CD4-positive, alpha-beta T cell treated with Interleukin-6 at 100 ng/mL for 8 hours (primary cell): ENCODE measurements around the gene LYPLA2.
A peak's percentile ranks its signal among the peaks of the same experiment; 100 is the strongest.
"Not testable (repeated sequence)": the region's sequence is repeated elsewhere in the genome, so short reads cannot be mapped to it uniquely, and the experiment has no call there.

Experiments used
- DNase-seq: peaks from one replicate; pipeline ENCODE4 v3.0.0-alpha.2; 2020; ENCODE audit warnings: mixed read lengths, low spot score

LYPLA2 gene

GRCh38 chr1:23801338-23801748, 10.4 kb downstream of the LYPLA2 start:
- no peak for DNase-seq

- DNase-seq, result no peak
Observed at GRCh38 chr1:23801876-23802275, 10.9 kb downstream of the LYPLA2 start.

DNA sequence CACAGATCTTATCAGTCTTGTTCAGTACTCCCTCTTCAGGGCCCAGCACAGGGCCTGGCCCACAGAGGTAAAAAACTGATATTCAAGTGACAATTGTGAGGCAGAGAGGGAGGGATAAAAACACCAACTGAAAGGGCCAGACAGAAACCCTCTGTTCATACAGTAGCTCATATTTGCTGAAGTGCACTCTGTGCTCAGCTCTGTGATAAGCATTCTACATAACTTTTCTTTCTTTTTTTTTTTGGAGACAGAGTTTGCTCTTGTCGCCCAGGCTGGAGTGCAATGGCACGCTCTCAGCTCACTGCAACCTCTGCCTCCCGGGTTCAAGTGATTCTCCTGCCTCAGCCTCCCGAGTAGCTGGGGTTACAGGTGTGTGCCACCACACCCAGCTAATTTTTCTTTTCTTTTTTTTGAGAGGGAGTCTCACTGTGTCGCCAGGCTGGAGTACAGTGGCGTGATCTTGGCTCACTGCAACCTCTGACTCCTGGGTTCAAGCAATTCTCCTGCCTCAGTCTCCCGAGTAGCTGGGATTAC, 11.9 kb downstream of the LYPLA2 start:
- DNase-seq, result not testable (repeated sequence)

GRCh38 chr1:23803674-23804073, 12.7 kb downstream of the LYPLA2 start:
- DNase-seq, result no peak

- DNase-seq, result no peak
Observed at GRCh38 chr1:23804183-23804835, 13.4 kb downstream of the LYPLA2 start.

DNA sequence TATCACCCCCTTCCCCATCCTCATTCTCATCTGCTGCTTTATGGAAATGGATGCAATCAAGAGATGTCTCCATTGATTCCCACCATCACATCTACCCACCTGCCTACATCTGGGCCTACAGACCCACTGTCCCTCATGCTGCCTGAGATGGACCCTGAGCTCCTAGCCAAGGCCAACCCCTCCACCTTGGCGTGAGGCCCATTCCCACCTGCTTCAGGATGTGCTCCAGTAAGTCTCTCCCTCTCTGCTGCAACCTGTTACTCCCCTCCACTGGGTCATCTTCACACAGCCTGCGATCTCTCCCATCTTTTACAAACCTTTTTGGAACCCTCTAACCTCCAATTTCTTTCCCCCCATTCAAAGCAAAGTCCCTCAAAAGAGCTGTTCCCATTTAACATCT, 14.1 kb downstream of the LYPLA2 start:
- DNase-seq, result no peak

- DNase-seq, result no peak
Observed at GRCh38 chr1:23806280-23806679, 15.3 kb downstream of the LYPLA2 start.

- no peak for DNase-seq
Observed at GRCh38 chr1:23807453-23807852, 16.5 kb downstream of the LYPLA2 start.

- peak; percentile 83 for DNase-seq
Observed at GRCh38 chr1:23809751-23810171, 18.8 kb downstream of the LYPLA2 start.

GRCh38 chr1:23810818-23811540, 20.0 kb downstream of the LYPLA2 start:
- DNase-seq, result peak; percentile 41

GRCh38 chr1:23814016-23814415, 23.1 kb downstream of the LYPLA2 start:
- DNase-seq, result no peak

DNA sequence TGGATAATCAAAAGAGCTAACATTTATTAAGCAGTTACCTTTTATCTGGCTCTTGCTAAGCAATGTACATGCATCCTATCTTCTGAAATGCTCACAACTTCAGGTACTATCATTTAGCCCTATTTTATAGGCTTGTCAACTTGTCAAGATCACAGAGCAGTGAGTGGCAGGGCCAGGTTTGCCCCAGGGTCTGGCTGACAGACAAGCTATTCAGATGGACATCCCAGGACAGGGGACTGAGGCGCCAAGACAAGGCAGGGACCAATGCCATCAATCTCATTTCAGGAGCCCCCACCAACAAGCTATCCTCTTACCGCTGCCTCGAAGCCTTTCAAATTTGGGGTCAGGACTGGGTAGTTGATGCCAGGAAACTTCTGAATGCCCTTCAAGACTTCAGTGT, 25.4 kb downstream of the LYPLA2 start:
- no peak for DNase-seq

DNA sequence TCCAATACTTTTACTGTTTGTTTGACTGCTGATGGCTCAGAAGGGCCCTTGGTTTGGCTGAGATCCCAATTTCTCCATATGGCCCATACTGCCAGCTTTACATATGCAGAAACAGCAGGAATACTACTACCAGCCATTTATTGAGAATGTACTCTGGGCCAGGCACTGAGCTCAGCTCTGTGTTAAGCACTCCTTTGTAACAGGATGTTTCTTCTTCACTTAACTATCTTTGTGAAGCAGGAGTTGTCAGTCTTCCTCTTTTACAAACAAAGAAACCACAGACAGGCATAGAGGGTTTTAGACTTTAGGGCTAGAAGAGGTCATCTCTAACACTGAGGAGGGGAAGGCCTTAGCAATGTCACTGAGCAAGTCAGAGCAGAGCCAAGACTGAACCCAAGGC, 26.0 kb downstream of the LYPLA2 start:
- no peak for DNase-seq

DNA sequence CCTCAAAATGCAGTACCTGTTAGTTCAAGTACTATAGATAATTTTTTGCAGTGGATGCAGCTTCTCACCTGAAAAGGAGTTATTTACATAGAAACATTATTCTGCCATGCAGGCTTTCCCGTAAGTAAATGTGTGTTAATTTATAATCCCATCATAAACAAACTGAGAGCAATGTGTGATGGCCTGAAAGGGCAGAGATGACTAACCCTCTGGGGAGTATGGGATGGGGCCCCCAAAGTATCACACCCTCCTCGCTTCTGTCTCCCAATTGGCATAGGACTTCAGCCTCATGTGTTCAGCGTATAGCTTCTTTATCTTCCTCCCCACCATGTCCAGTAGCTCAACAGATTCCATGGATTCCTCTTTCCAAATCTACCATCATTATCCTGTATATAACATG, 26.7 kb downstream of the LYPLA2 start:
- DNase-seq, result no peak

DNA sequence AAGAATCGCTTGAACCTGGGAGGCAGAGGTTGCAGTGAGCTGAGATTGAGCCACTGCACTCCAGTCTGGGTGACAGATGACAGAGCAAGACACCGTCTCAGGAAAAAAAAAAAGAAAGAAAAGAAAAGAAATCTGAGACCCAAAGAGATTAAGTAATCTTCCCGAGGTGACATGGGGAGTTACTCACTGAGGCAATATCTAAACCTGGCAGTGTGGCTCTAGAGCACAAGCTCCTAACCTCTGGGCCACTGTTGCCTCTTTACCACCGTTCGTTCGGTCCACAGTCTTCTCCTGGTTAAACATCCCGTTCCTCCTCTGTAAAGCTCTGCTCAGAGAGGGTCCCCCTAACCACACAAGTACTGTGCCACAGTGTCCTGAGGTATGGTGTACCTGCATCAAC, 32.8 kb downstream of the LYPLA2 start:
- no peak for DNase-seq

GRCh38 chr1:23824711-23825075, 33.7 kb downstream of the LYPLA2 start:
- DNase-seq, result no peak

- peak; percentile 86 for DNase-seq
Observed at GRCh38 chr1:23825076-23825761, 34.3 kb downstream of the LYPLA2 start, which contains the start of gene HMGCL. Gene HMGCL (minus strand): TSS chr1:23825429. CDS start chr1:23825415, 14 bp downstream.

GRCh38 chr1:23825762-23826522, 35.0 kb downstream of the LYPLA2 start:
- DNase-seq, result no peak

DNA sequence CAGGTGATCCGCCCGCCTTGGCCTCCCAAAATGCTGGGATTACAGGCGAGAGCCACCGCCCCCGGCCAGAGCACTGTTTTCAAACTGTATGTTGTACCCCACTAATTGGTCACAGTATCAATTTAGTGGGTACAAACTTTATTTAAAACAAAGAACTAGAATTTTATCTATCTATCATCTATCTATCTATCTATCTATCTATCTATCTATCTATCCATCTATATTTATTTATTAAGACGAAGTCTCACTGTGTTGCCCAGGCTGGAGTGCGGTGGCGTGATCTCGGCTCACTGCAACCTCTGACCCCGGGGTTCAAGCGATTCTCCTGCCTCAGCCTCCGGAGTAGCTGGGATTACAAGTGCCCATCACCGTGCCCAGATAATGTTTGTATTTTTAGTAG, 35.6 kb downstream of the LYPLA2 start:
- DNase-seq, result not testable (repeated sequence)

GRCh38 chr1:23827717-23828116, 36.8 kb downstream of the LYPLA2 start:
- DNase-seq, result no peak

DNA sequence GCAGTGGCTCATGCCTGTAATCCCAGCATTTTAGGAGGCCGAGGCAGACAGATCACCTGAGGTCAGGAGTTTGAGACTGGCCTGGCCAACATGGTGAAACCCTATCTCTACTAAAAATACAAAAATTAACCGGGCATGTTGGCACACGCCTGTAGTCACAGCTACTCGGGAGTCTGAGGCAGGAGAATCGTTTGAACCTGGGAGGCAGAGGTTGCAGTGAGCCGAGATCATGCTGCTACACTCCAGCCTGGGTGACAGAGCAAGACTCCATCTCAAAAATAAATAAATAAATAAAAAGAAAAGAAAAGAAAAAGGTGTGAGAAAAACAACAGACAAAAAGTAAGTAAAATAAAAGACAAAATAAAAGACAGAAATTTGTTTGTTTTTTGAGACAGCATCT, 43.2 kb downstream of the LYPLA2 start:
- not testable (repeated sequence) for DNase-seq

DNA sequence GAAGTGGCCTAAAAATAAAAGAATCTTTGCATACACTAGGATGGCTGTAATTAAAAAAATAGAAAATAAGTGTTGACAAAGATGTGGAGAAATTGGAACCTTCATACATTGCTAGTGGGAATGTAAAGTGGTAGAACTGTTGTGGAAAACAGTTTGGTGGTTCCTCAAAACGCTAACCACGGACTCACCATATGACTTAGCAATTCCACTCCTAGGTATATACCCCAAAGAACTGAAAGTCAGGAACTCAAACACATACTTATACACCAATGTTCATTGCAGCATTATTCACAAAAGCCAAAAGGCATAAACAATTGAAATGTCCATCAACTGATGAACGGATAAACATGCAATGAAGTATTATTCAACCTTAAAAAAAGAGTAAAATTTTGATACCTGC, 45.1 kb downstream of the LYPLA2 start:
- no peak for DNase-seq
